ENCODE data around the gene CANT1. TPM values are rescaled to one million over a fixed set of nuclear protein-coding genes. Genes with fewer than 3 reads are reported as not detected.
A peak's percentile ranks its signal among the peaks of the same experiment; 100 is the strongest.

Gene CANT1
- total and polyA plus RNA-seq, 9 of the 15 experiments (the other 6 are each of a cell fraction or from before 2014, with no cell fraction given): 2.7 to 66.4 (median 22.5) TPM

- no peak for TF ChIP-seq ARID3A (IDR thresholded peaks at IDR 0.05; ENCODE audit: borderline replicate concordance, low read depth, low read length)
Measured at GRCh38 chr17:79006794-79007503, 2.6 kb downstream of the CANT1 start (continued).

GRCh38 chr17:79006046-79006445, 3.5 kb downstream of the CANT1 start:
- Histone ChIP-seq H3K79me2 (ENCODE audit: control insufficient read depth, insufficient read depth, low read length) (peaks cover 69% of the 10 kb centered on the region), H3K36me3 (ENCODE audit: control insufficient read depth, insufficient read depth, low read length) (peaks cover 24% of the 10 kb centered on the region; the same call in 2 of the 3 replicates), H3K27me3 (ENCODE audit: control insufficient read depth in 2 of 2, insufficient read depth in 2 of 2, low read length in 2 of 2) (no peaks in the 10 kb centered on the region), H3K9me3 (replicated peaks; ENCODE audit: control insufficient read depth, insufficient read depth, low read depth, low read length) (no peaks in the 10 kb centered on the region), H3K9me1 (ENCODE audit: control insufficient read depth, insufficient read depth, low read length) (peaks cover 8% of the 10 kb centered on the region), H3K4me1 (replicated peaks in 1 of 2; ENCODE audit: control insufficient read depth in 2 of 2, insufficient read depth in 2 of 2, low read length in 2 of 2) (peaks cover 11 to 30% of the 10 kb centered on the region in 2 experiments), H3K9ac (ENCODE audit: insufficient read depth in 1 of 2, low read depth in 2 of 2, low read length in 2 of 2) (0 out of 4 replicates have a peak overlapping the region, but pooled peaks of 1 of the 2 experiments have one; percentile 33), H3K4me3 (no peak overlapping the region), H3K4me2 (ENCODE audit: insufficient read depth, low read length) (no peak overlapping the region), H3K27ac (ENCODE audit: extremely low read depth, low read depth, low read length) (no peak overlapping the region), H2AFZ (ENCODE audit: low read depth, low read length) (no peak overlapping the region), H4K20me1 (replicated peaks; ENCODE audit: control insufficient read depth, insufficient read depth, low read length) (peaks cover 21% of the 10 kb centered on the region)
- ChIA-PET CTCF (ENCODE audit: low intra/inter-chr PET ratio) (no interaction called here), POLR2A (interaction anchor here (0.7 to 1.3 kb wide), 2 partner anchors 10 to 30 kb away, joined by 3 to 8 read pairs; no protein-coding TSS in a partner anchor)
- DNase-seq (ENCODE audit: extremely low read depth in 1 of 4, low spot score in 3 of 4): peak in 1 of 4 experiments; percentile 11
- FAIRE-seq: no peak
- in situ Hi-C loops (cut with MboI): no loop called here
- WGBS (ENCODE audit: insufficient coverage, low coverage, missing lambda C conversion rate): 74% methylated on average over 5 of the region's 8 CpGs
- no TSS peak for BruUV-seq (replicated peaks)
- ATAC-seq: no peak
- intact Hi-C loops (cut with micrococcal nuclease): no loop called here
- TF ChIP-seq FOXP1 (CRISPR knock-in tag; IDR thresholded peaks at IDR 0.05) (no peak), POLR2H (tag; IDR thresholded peaks at IDR 0.05; ENCODE audit: low read depth) (no peak), STAG1 (CRISPR knock-in tag; IDR thresholded peaks at IDR 0.05; ENCODE audit: borderline replicate concordance) (no peak), REST (IDR thresholded peaks at IDR 0.05; ENCODE audit: borderline replicate concordance) (no peak), REST (CRISPR knock-in tag; IDR thresholded peaks at IDR 0.05; ENCODE audit: low read depth) (no peak), RBBP5 (IDR thresholded peaks at IDR 0.05; ENCODE audit: borderline replicate concordance, insufficient read depth, low read length, poor library complexity, severe bottlenecking) (no peak), KAT8 (IDR thresholded peaks at IDR 0.05; ENCODE audit: low read depth) (no peak), FOXJ2 (tag; IDR thresholded peaks at IDR 0.05) (no peak)
